Measurements from ENCODE around the gene HS3ST3A1.
"Not testable (repeated sequence)": the region's sequence is repeated elsewhere in the genome, so short reads cannot be mapped to it uniquely, and the experiment has no call there.

Gene HS3ST3A1

GRCh38 chr17:13534946-13535345, 66.8 kb downstream of the HS3ST3A1 start:
- no peak for DNase-seq

GRCh38 chr17:13531721-13532120, 70.0 kb downstream of the HS3ST3A1 start:
- no peak for DNase-seq

GRCh38 chr17:13525876-13526275, 75.9 kb downstream of the HS3ST3A1 start:
- no peak for DNase-seq

- no peak for DNase-seq
Measured at GRCh38 chr17:13523164-13523563, 78.6 kb downstream of the HS3ST3A1 start.

- no peak for DNase-seq
Measured at GRCh38 chr17:13522749-13523148, 79.0 kb downstream of the HS3ST3A1 start.

GRCh38 chr17:13521784-13522183, 79.9 kb downstream of the HS3ST3A1 start:
- no peak for DNase-seq

- no peak for DNase-seq
Measured at GRCh38 chr17:13520899-13521572, 80.7 kb downstream of the HS3ST3A1 start.

GRCh38 chr17:13518261-13519000, 83.3 kb downstream of the HS3ST3A1 start:
- DNase-seq: no peak

- DNase-seq: no peak
Measured at GRCh38 chr17:13513039-13513405, 88.7 kb downstream of the HS3ST3A1 start.

GRCh38 chr17:13510062-13510461, 91.7 kb downstream of the HS3ST3A1 start:
- DNase-seq: no peak

GRCh38 chr17:13509527-13509926, 92.2 kb downstream of the HS3ST3A1 start:
- no peak for DNase-seq

GRCh38 chr17:13508896-13509295, 92.8 kb downstream of the HS3ST3A1 start:
- no peak for DNase-seq

GRCh38 chr17:13503526-13503925, 98.2 kb downstream of the HS3ST3A1 start:
- no peak for DNase-seq

- no peak for DNase-seq
Measured at GRCh38 chr17:13502263-13502662, 99.5 kb downstream of the HS3ST3A1 start.

GRCh38 chr17:13500947-13501346, 100.8 kb downstream of the HS3ST3A1 start:
- DNase-seq: no peak

GRCh38 chr17:13498184-13498583, 103.5 kb downstream of the HS3ST3A1 start:
- DNase-seq: no peak

- not testable (repeated sequence) for DNase-seq
Measured at GRCh38 chr17:13496553-13497056, 105.1 kb downstream of the HS3ST3A1 start.

- no peak for DNase-seq
Measured at GRCh38 chr17:13495423-13495822, 106.3 kb downstream of the HS3ST3A1 start.

GRCh38 chr17:13492737-13493122, 109.0 kb downstream of the HS3ST3A1 start:
- no peak for DNase-seq

- DNase-seq: no peak
Measured at GRCh38 chr17:13491916-13492736, 109.6 kb downstream of the HS3ST3A1 start.

GRCh38 chr17:13491491-13491890, 110.2 kb downstream of the HS3ST3A1 start:
- no peak for DNase-seq

- DNase-seq: no peak
Measured at GRCh38 chr17:13490906-13491482, 110.7 kb downstream of the HS3ST3A1 start.

- no peak for DNase-seq
Measured at GRCh38 chr17:13490427-13490826, 111.3 kb downstream of the HS3ST3A1 start.
